Measurements from ENCODE around the gene ZNF600.
A peak's percentile ranks its signal among the peaks of the same experiment; 100 is the strongest.
"Not testable (repeated sequence)": the region's sequence is repeated elsewhere in the genome, so short reads cannot be mapped to it uniquely, and the experiment has no call there.

Gene ZNF600

DNA sequence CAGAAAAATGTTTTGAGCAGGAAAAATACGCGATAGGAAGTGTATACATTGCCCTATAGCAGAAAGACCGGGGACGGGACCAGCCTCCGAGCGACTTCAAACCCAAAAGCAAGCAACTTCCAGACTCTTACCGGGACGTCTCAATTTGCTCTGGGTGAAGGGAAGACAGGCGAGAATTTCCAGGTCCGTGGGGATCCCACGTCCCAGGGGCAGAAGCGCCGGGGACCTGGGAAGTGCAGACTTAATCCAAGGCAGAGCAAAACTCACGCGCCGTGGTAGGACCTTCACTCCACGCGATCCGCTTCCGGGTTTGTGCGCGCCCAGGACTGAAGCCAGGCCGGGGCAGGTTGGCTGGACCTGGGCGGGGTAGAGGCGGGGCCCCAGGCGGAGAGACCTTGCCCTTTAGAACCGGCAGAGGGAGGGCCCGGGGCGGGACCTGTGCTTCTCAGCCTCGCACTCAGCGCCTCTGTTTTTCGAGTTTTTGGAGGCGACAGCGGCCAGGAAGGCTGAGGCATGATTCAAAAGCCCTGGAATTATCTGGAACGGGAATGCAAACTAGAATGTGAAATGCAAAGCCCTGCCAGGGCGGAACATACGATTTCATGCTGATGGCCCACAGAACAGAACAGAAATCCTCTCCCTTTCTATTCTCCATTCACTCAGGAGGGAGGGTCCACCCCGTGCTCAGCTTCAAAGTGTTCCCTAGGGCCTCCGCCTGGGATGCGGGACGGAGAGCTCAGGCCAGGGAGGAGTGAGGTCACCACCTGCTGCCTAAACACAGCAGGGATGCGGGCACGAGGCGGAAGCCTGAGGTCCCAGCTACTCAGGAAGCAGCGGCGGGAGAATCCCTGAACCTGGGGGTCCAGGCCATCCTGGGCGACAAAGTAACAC is at the start of gene ZNF600:
TSS of gene ZNF600 (minus strand) at position 328 of the 891 bp plus-strand sequence. CDS start 7,903 bp downstream, outside the sequence.
- Mint-ChIP-seq H3K27ac (peak within 1 kb of the TSS; percentile 68), H3K36me3 (ENCODE audit: low read depth) (peaks cover 45% of the 10 kb centered on the region), H3K4me1 (peaks cover 28% of the 10 kb centered on the region), H3K9me3 (peaks cover 39% of the 10 kb centered on the region), H3K4me3 (peak within 1 kb of the TSS; percentile 85)
- H3K27me3 Mint-ChIP-seq: not testable (repeated sequence)
- peak; percentile 86 for DNase-seq
- ATAC-seq: peak; percentile 99

- not testable (repeated sequence) for H3K4me1 Mint-ChIP-seq, DNase-seq, H3K27ac Mint-ChIP-seq, H3K4me3 Mint-ChIP-seq, H3K27me3 Mint-ChIP-seq, ATAC-seq
- Mint-ChIP-seq H3K36me3 (ENCODE audit: low read depth) (peaks cover 56% of the 10 kb centered on the region), H3K9me3 (peaks cover 62% of the 10 kb centered on the region)
These were observed 47.7 kb upstream of the ZNF600 start for GRCh38 chr19:52834289-52834688.

GRCh38 chr19:52833541-52833940 is 47.0 kb upstream of the ZNF600 start:
- Mint-ChIP-seq H3K9me3 (peaks cover 60% of the 10 kb centered on the region), H3K36me3 (ENCODE audit: low read depth) (peaks cover 50% of the 10 kb centered on the region)
- not testable (repeated sequence) for H3K27ac Mint-ChIP-seq, H3K4me1 Mint-ChIP-seq, DNase-seq, ATAC-seq, H3K4me3 Mint-ChIP-seq, H3K27me3 Mint-ChIP-seq

DNA sequence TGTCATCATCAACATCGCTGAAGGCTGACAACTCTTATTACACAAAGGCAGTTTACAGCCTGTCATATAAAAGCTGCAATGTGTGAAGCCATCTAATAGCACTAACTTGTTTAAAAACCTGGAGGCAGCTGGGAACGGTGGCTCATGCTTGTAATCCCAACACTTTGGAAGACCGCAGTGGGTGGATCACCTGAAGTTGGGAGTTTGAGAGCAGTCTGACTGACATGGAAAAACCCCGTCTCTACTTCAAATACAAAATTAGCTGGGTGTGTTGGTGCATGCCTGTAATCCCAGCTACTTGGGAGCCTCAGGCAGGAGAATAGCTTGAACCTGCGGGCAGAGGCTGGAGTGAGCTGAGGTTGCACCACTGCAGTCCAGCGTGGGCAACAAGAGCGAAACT is 43.3 kb upstream of the ZNF600 start:
- DNase-seq, H3K27me3 Mint-ChIP-seq, H3K4me1 Mint-ChIP-seq, H3K27ac Mint-ChIP-seq, ATAC-seq, H3K4me3 Mint-ChIP-seq: not testable (repeated sequence)
- Mint-ChIP-seq H3K9me3 (peaks cover 38% of the 10 kb centered on the region), H3K36me3 (ENCODE audit: low read depth) (peaks cover 21% of the 10 kb centered on the region)

DNA sequence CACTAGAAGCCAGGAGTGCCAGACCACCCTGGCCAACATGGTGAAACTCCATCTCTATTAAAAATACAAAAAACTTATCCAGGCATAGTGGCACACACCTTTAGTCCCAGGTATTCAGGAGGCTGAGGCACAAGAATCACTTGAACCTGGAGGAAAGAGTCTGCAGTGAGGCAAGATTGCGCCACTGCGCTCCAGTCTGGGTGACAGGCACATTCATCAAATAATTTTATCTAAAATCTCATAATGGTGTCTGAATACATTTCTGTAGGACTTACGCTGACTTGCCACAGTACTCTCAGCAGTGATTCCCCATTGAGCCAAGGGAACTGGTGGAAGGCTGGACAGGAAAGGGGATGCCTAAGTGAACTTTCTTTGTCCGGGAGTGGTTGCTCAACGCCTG is 39.2 kb upstream of the ZNF600 start:
- no peak overlapping the region for H3K4me3 Mint-ChIP-seq
- no peak for ATAC-seq

DNA sequence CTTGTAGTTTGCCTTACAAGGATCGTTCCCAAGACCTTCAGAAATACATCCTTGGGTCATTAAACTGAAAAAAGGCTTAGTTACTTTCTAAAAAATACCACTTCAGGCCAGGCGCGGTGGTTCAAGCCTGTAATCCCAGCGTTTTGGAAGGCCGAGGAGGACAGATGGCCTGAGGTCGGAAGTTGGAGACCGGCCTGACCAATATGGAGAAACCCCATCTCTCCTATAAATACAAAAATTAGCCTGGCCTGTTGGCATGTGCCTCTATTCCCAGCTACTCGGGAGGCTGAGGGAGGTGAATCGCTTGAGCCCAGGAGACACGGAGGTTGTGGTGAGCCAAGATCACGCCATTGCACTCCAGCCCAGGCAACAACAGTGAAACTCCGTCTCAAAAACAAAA is 37.1 kb upstream of the ZNF600 start:
- ATAC-seq (no peak), DNase-seq (no peak)
- H3K4me3 Mint-ChIP-seq: no peak overlapping the region
- H3K36me3 Mint-ChIP-seq (ENCODE audit: low read depth): peaks cover 15% of the 10 kb centered on the region
- H3K27ac Mint-ChIP-seq: no peak overlapping the region
- peaks cover 25% of the 10 kb centered on the region for H3K9me3 Mint-ChIP-seq
- H3K4me1 Mint-ChIP-seq: peaks cover 11% of the 10 kb centered on the region
- H3K27me3 Mint-ChIP-seq: no peaks in the 10 kb centered on the region

More for the DNA sequence above, 39.2 kb upstream of the ZNF600 start:
- no peak for DNase-seq
- Mint-ChIP-seq H3K9me3 (peaks cover 26% of the 10 kb centered on the region), H3K27me3 (no peaks in the 10 kb centered on the region), H3K4me1 (peaks cover 2% of the 10 kb centered on the region), H3K36me3 (ENCODE audit: low read depth) (peaks cover 9% of the 10 kb centered on the region), H3K27ac (no peak overlapping the region)

GRCh38 chr19:52821204-52821960 is 34.8 kb upstream of the ZNF600 start, which contains the start of gene ZNF28:
Gene ZNF28, minus strand, starts transcription at chr19:52821633. Its CDS starts 3,675 bp downstream, at chr19:52817958.
- not testable (repeated sequence) for H3K27me3 Mint-ChIP-seq
- H3K27ac Mint-ChIP-seq: peak within 1 kb of the TSS; percentile 88
- H3K9me3 Mint-ChIP-seq: peaks cover 29% of the 10 kb centered on the region
- peaks cover 35% of the 10 kb centered on the region for H3K36me3 Mint-ChIP-seq (ENCODE audit: low read depth)
- H3K4me1 Mint-ChIP-seq: peaks cover 11% of the 10 kb centered on the region
- ATAC-seq (peak; percentile 97), DNase-seq (peak; percentile 68)
- H3K4me3 Mint-ChIP-seq: peak within 1 kb of the TSS; percentile 95

DNA sequence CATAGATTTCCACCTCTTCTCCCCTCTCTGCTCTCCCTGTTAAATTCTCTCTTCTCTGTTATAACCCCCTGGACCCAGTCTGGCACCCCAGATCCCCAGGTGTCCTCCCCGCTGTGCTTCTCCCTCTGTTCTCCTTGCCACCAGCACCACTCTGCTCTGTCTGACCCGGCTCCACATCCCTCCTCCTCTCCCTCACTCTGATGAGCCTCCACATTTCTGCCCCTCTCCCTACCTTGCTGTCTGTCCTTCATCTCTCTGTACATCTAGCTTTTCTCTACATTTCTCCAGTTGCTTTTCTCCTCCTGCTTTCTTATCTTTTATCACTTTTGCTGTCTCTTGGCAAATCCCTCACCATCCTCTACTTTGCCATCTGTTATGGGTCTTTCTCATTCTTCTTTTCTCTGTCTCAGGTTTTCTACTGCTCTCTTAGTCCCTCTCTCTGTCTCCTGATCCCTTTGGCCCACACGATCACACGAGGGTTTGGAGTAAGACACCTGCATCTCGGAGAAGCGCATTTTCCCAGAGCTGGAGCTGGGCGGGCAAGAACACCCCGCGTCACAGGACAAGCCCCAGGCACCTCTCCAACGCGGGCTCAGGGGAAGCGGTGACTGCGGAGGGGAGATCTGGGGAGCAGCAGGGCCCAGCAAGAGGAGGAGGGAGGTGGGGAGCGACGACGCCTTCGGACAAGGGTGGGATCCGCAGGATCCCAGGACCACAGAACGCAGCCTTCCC is 34.0 kb upstream of the ZNF600 start:
- H3K36me3 Mint-ChIP-seq (ENCODE audit: low read depth): peaks cover 42% of the 10 kb centered on the region
- H3K4me3 Mint-ChIP-seq: peak overlapping the region; percentile 95
- peak overlapping the region; percentile 88 for H3K27ac Mint-ChIP-seq
- peak; percentile 20 for ATAC-seq
- peak; percentile 13 for DNase-seq
- not testable (repeated sequence) for H3K27me3 Mint-ChIP-seq
- H3K9me3 Mint-ChIP-seq: peaks cover 29% of the 10 kb centered on the region
- peaks cover 11% of the 10 kb centered on the region for H3K4me1 Mint-ChIP-seq

- ATAC-seq: no peak
- H3K4me3 Mint-ChIP-seq: no peak overlapping the region
- H3K9me3 Mint-ChIP-seq: peaks cover 38% of the 10 kb centered on the region
- H3K27me3 Mint-ChIP-seq: no peaks in the 10 kb centered on the region
- no peak for DNase-seq
- H3K4me1 Mint-ChIP-seq: no peaks in the 10 kb centered on the region
- peaks cover 69% of the 10 kb centered on the region for H3K36me3 Mint-ChIP-seq (ENCODE audit: low read depth)
- H3K27ac Mint-ChIP-seq: no peak overlapping the region
These were observed 23.2 kb upstream of the ZNF600 start for GRCh38 chr19:52809801-52810200.

DNA sequence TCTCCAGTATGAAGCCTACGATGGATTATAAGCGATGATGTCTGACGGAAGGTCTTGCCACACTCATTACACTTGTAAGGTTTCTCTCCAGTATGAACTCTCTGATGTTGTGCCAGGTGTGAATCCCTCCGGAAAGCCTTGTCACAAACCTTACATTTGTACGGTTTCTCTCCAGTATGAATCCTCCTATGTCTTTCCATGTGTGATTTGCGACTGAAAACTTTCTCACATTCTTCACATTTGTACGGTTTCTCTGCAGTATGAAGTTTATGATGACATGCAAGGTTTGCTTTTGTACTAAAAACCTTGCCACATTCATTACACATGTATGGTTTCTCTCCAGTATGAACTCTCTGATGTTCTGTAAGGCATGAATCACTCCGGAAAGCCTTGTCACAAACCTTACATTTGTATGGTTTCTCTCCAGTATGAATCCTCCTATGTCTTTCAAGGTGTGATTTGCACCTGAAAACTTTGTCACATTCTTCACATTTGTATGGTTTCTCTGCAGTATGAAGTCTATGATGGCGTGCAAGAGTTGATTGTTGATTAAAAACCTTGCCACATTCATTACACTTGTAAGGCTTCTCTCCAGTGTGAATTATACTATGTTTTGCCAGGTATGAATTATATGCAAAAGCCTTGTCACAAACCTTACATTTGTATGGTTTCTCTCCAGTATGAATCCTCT is 13.5 kb upstream of the ZNF600 start:
- DNase-seq, H3K4me1 Mint-ChIP-seq, H3K27ac Mint-ChIP-seq, H3K27me3 Mint-ChIP-seq, H3K4me3 Mint-ChIP-seq, ATAC-seq: not testable (repeated sequence)
- Mint-ChIP-seq H3K36me3 (ENCODE audit: low read depth) (peaks cover 87% of the 10 kb centered on the region), H3K9me3 (peaks cover 72% of the 10 kb centered on the region)

- Mint-ChIP-seq H3K27me3 (no peaks in the 10 kb centered on the region), H3K27ac (no peak overlapping the region), H3K4me1 (peaks cover 26% of the 10 kb centered on the region), H3K4me3 (no peak overlapping the region), H3K36me3 (ENCODE audit: low read depth) (peaks cover 41% of the 10 kb centered on the region), H3K9me3 (peaks cover 43% of the 10 kb centered on the region)
- ATAC-seq (no peak), DNase-seq (no peak)
These were observed 2.8 kb upstream of the ZNF600 start for GRCh38 chr19:52789440-52789839.

DNA sequence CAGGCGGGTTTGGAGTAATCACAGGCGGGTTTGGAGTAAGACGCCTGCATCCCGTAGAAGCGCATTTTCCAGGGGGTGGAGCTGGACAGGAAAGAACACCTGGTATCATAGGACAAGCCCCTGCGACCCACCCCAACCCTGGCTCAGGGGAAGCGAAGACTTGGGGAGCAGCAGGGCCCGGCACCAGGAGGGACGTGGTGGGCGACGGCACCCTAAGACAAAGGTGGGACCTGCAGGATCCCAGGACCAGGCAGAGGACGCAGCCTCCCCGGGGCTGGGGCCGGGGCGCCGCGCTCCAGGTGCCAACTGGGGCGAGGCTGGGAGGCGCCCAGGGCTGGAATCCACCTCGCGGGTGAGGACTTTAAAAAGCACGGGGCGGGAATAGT is 520 bp downstream of the ZNF600 start:
- peaks cover 28% of the 10 kb centered on the region for H3K4me1 Mint-ChIP-seq
- ATAC-seq (peak; percentile 29), DNase-seq (no peak)
- H3K27ac Mint-ChIP-seq: peak overlapping the region; percentile 68
- peak overlapping the region; percentile 85 for H3K4me3 Mint-ChIP-seq
- H3K36me3 Mint-ChIP-seq (ENCODE audit: low read depth): peaks cover 48% of the 10 kb centered on the region
- no peaks in the 10 kb centered on the region for H3K27me3 Mint-ChIP-seq
- peaks cover 38% of the 10 kb centered on the region for H3K9me3 Mint-ChIP-seq

- Mint-ChIP-seq H3K4me1 (peaks cover 29% of the 10 kb centered on the region), H3K36me3 (ENCODE audit: low read depth) (peaks cover 52% of the 10 kb centered on the region), H3K4me3 (peak overlapping the region; percentile 85), H3K9me3 (peaks cover 32% of the 10 kb centered on the region), H3K27ac (peak overlapping the region; percentile 45), H3K27me3 (no peaks in the 10 kb centered on the region)
- DNase-seq (no peak), ATAC-seq (no peak)
These were observed 1.1 kb downstream of the ZNF600 start for GRCh38 chr19:52785506-52785905.

DNA sequence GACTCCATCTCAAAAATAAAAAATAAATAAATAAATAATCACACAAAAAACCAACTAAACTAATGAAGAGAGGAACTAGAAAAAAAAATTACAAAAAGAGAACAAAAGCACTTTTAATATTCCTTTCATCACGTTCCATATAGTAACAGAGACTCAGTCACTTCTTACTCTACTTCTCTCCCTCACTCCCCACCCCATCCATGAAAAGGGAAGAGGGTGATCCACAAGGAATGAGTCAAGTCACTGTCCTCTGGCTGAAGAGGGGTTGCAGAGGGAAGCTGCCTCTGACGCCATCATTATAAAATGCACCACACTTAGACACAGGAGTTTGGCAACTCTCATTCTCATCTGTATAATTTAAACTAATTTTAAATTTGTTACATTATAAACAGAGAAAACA is 3.7 kb downstream of the ZNF600 start:
- not testable (repeated sequence) for DNase-seq, ATAC-seq, H3K4me3 Mint-ChIP-seq, H3K27me3 Mint-ChIP-seq, H3K27ac Mint-ChIP-seq
- peaks cover 37% of the 10 kb centered on the region for H3K9me3 Mint-ChIP-seq
- H3K4me1 Mint-ChIP-seq: peaks cover 44% of the 10 kb centered on the region
- H3K36me3 Mint-ChIP-seq (ENCODE audit: low read depth): peaks cover 65% of the 10 kb centered on the region

Data from activated naive CD8-positive, alpha-beta T cell treated with anti-CD3 and anti-CD28 coated beads, Interleukin-2, amount 50 U/mL, for 24 hours (primary cell).